Measurements from ENCODE around the gene HOXB8.

- TF ChIP-seq CTCF (CRISPR knock-in tag; IDR thresholded peaks at IDR 0.05) (no peak), POLR2A (IDR thresholded peaks at IDR 0.05; ENCODE audit: insufficient read depth in 1 of 2, low read depth in 2 of 2, low read length in 2 of 2) (no peak), EZH2 (conservative IDR thresholded peaks at IDR 0.05; ENCODE audit: low read depth, low read length) (peak; percentile 25), TCF12 (IDR thresholded peaks at IDR 0.05) (no peak), TCF12 (CRISPR knock-in tag; IDR thresholded peaks at IDR 0.05) (no peak), MED13 (CRISPR knock-in tag; IDR thresholded peaks at IDR 0.05) (no peak), MAX (IDR thresholded peaks at IDR 0.05) (no peak), ZNF20 (CRISPR knock-in tag; IDR thresholded peaks at IDR 0.05) (no peak)
Observed at GRCh38 chr17:48621410-48622392, 6.6 kb upstream of the HOXB8 start.

All from HepG2 (cell line).